ENCODE data around the gene ELOVL3.

- TF ChIP-seq, protein P1, sequence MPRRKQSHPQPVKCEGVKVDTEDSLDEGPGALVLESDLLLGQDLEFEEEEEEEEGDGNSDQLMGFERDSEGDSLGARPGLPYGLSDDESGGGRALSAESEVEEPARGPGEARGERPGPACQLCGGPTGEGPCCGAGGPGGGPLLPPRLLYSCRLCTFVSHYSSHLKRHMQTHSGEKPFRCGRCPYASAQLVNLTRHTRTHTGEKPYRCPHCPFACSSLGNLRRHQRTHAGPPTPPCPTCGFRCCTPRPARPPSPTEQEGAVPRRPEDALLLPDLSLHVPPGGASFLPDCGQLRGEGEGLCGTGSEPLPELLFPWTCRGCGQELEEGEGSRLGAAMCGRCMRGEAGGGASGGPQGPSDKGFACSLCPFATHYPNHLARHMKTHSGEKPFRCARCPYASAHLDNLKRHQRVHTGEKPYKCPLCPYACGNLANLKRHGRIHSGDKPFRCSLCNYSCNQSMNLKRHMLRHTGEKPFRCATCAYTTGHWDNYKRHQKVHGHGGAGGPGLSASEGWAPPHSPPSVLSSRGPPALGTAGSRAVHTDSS (CRISPR knock-in tag; conservative IDR thresholded peaks at IDR 0.05) = no peak
- TF ChIP-seq MTF2 (CRISPR knock-in tag; IDR thresholded peaks at IDR 0.05; ENCODE audit: borderline replicate concordance) (no peak), MXD1 (CRISPR knock-in tag; IDR thresholded peaks at IDR 0.05) (no peak), FOSL1 (CRISPR knock-in tag; IDR thresholded peaks at IDR 0.05; ENCODE audit: borderline replicate concordance) (no peak), BRD4 (CRISPR knock-in tag; IDR thresholded peaks at IDR 0.05) (no peak), ZNF274 (CRISPR knock-in tag; IDR thresholded peaks at IDR 0.05) (no peak), CBX2 (IDR thresholded peaks at IDR 0.05; ENCODE audit: low read depth, low read length) (no peak), CBX2 (CRISPR knock-in tag; IDR thresholded peaks at IDR 0.05; ENCODE audit: low read depth) (no peak), TCF7 (IDR thresholded peaks at IDR 0.05; ENCODE audit: low read depth) (no peak)
- TF ChIP-seq, protein P2, sequence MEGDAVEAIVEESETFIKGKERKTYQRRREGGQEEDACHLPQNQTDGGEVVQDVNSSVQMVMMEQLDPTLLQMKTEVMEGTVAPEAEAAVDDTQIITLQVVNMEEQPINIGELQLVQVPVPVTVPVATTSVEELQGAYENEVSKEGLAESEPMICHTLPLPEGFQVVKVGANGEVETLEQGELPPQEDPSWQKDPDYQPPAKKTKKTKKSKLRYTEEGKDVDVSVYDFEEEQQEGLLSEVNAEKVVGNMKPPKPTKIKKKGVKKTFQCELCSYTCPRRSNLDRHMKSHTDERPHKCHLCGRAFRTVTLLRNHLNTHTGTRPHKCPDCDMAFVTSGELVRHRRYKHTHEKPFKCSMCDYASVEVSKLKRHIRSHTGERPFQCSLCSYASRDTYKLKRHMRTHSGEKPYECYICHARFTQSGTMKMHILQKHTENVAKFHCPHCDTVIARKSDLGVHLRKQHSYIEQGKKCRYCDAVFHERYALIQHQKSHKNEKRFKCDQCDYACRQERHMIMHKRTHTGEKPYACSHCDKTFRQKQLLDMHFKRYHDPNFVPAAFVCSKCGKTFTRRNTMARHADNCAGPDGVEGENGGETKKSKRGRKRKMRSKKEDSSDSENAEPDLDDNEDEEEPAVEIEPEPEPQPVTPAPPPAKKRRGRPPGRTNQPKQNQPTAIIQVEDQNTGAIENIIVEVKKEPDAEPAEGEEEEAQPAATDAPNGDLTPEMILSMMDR (CRISPR knock-in tag; IDR thresholded peaks at IDR 0.05) = no peak
These were observed 9.5 kb downstream of the ELOVL3 start for GRCh38 chr10:102235598-102235920.

Data from HepG2 (cell line).